Caco-2 (cell line): Measurements from ENCODE around the gene EIF4E3. TPM values are rescaled to one million over a fixed set of nuclear protein-coding genes. Genes with fewer than 3 reads are reported as not detected.

Source experiments
- Bru-seq: library from RNA; stranded (reverse); fragments of 400-500 nt; gene quantifications from one replicate; lab custom pipeline; 2021; lab: Mats Ljungman, UMichigan
- BruChase-seq, 2 experiments: library from RNA; stranded (reverse); fragments of 400-500 nt; gene quantifications; one replicate each; lab custom pipeline; 2021; lab: Mats Ljungman, UMichigan
- BruUV-seq: library from RNA; stranded (reverse); fragments of 400-500 nt; replicated peaks from 2 replicates; lab custom pipeline; 2021; lab: Mats Ljungman, UMichigan
- CTCF ChIA-PET: fragments of 300-600 bp; sonication (Branson Sonifier 250); formaldehyde crosslinking; loops from one replicate; lab custom pipeline; 2022; ENCODE audit warnings: antibody characterized with exemption; lab: Charles Lee
- POLR2A ChIA-PET: fragments of 300-600 bp; sonication (Branson Sonifier 250); formaldehyde crosslinking; loops from one replicate; lab custom pipeline; 2022; ENCODE audit warnings: antibody characterized with exemption; lab: Charles Lee
- DNase-seq, 2 experiments: peaks; one replicate each; pipeline versions ENCODE4 v3.0.0 to v3.0.0-alpha.2; 2020 to 2022
- H3K27me3 ChIP-seq: replicated peaks from 2 replicates; pipeline ENCODE4 v1.6.0; 2011; ENCODE audit warnings: low read length; ENCODE audit not compliant: control insufficient read depth, insufficient read depth
- H3K36me3 ChIP-seq: 2 replicates; pipeline ENCODE4 v1.5.1; 2011; ENCODE audit warnings: low read length; ENCODE audit not compliant: control insufficient read depth, insufficient read depth
- H3K4me1 ChIP-seq: fragments of 250-450 bp; sonication (Bioruptor Pico); 2 replicates; pipeline ENCODE4 v1.5.1; 2020; ENCODE audit warnings: mild to moderate bottlenecking
- H3K4me3 ChIP-seq: 2 replicates; pipeline ENCODE4 v1.5.1; 2011; ENCODE audit warnings: low read depth, mild to moderate bottlenecking, control low read depth, low read length
- H3K9me3 ChIP-seq: fragments of 250-450 bp; sonication (Bioruptor Pico); 2 replicates; pipeline ENCODE4 v1.5.1; 2020; ENCODE audit warnings: mild to moderate bottlenecking, moderate library complexity
- H3K27ac Mint-ChIP-seq: one replicate; pipeline ENCODE4 v1.8.0; 2022; ENCODE audit warnings: mixed read lengths; ENCODE audit not compliant: unreplicated experiment
- H3K27me3 Mint-ChIP-seq: one replicate; pipeline ENCODE4 v1.8.0; 2022; ENCODE audit warnings: mixed read lengths; ENCODE audit not compliant: insufficient read depth, unreplicated experiment
- H3K36me3 Mint-ChIP-seq: one replicate; pipeline ENCODE4 v1.8.0; 2022; ENCODE audit warnings: mild to moderate bottlenecking, mixed read lengths; ENCODE audit not compliant: insufficient read depth, unreplicated experiment
- H3K4me1 Mint-ChIP-seq: one replicate; pipeline ENCODE4 v1.8.0; 2022; ENCODE audit warnings: low read depth, mixed read lengths; ENCODE audit not compliant: unreplicated experiment
- H3K4me3 Mint-ChIP-seq: one replicate; pipeline ENCODE4 v1.8.0; 2022; ENCODE audit warnings: mild to moderate bottlenecking, moderate library complexity, mixed read lengths; ENCODE audit not compliant: unreplicated experiment
- H3K9me3 Mint-ChIP-seq: one replicate; pipeline ENCODE4 v1.8.0; 2022; ENCODE audit warnings: mixed read lengths; ENCODE audit not compliant: unreplicated experiment
- CTCF ChIP-seq, 2 experiments: fragments of 200-600 bp in 1 of 2; IDR thresholded peaks; 1 replicate in 1 of 2; 2 replicates in 1 of 2; pipeline versions ENCODE4 v1.5.1 to v1.8.0; 2011 to 2022; ENCODE audit warnings: antibody characterized with exemption in 1 of 2, control low read depth in 1 of 2, inconsistent platforms in 1 of 2, low read depth in 1 of 2, low read length in 1 of 2, mild to moderate bottlenecking in 1 of 2, moderate library complexity in 1 of 2; ENCODE audit not compliant: insufficient read depth in 1 of 2, severe bottlenecking in 1 of 2, unreplicated experiment in 1 of 2
- intact Hi-C: fragments of 100-400 bp; cut with micrococcal nuclease; formaldehyde crosslinking; loops from one replicate; pipeline ENCODE4 v1.10.0; 2022; ENCODE audit not compliant: unreplicated experiment
- long read RNA-seq: library from polyadenylated mRNA; stranded (forward); transcript quantifications from one replicate; pipeline ENCODE4 v2.0.0, GENCODE V29; 2022
- total RNA-seq: library from RNA; stranded (reverse); gene quantifications from 2 replicates; pipeline ENCODE4 v1.2.3, GENCODE V29; 2022

EIF4E3 gene
- total RNA-seq: 1.2 and 1.7 TPM in 2 replicates
- Bru-seq, nascent RNA: percentile 29 among the genes with signal in this experiment
- BruChase-seq, experiment 1, labeled RNA remaining after a 2-hour chase: percentile 39 among the genes with signal in this experiment
- BruChase-seq, experiment 2, labeled RNA remaining after a 6-hour chase: percentile 46 among the genes with signal in this experiment
- long read RNA-seq, full-length matches to known transcripts: 2 of 3 reads
- long read RNA-seq, partial matches to known transcripts: 0 of 3 reads
- long read RNA-seq, other reads (novel, unspliced or antisense): 1 of 3 reads

GRCh38 chr3:71725271-71725991 lies at the start of gene EIF4E3:
TSS of gene EIF4E3 (minus strand) at chr3:71725402. CDS start at chr3:71725367, 35 bp downstream.
- CTCF ChIA-PET: no interaction called here

DNA sequence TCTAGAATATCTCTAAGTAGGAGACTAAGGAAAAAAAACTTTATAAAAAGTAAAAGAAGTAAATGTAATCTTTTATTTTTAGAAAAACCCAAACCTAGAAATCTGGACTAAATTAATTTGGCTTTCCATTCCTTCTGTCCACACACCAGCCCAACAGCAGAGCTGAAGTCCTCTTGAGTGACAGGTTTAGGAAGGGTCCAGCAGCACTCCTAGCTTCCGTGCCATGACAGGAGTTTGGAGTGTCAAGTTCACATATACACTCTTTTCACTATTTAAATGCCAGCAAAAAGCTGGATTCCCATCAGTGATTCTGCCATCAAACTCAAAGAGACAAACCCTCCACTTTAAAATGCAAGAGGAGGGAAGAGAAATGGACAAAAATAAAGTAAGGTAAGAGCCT lies 46.7 kb upstream of the EIF4E3 start:
- TF ChIP-seq CTCF (IDR thresholded peaks at IDR 0.05; ENCODE audit: insufficient read depth in 1 of 2, low read depth in 1 of 2, low read length in 1 of 2, severe bottlenecking in 1 of 2, unreplicated experiment in 1 of 2): no peak
- Mint-ChIP-seq H3K27ac (no peak overlapping the region), H3K9me3 (no peaks in the 10 kb centered on the region), H3K36me3 (no peaks in the 10 kb centered on the region), H3K4me3 (no peak overlapping the region), H3K27me3 (peaks cover 12% of the 10 kb centered on the region), H3K4me1 (no peaks in the 10 kb centered on the region)
- no peaks in the 10 kb centered on the region for H3K36me3 ChIP-seq
- no peaks in the 10 kb centered on the region for H3K4me1 ChIP-seq
- no peak overlapping the region for H3K4me3 ChIP-seq
- no peaks in the 10 kb centered on the region for H3K9me3 ChIP-seq
- no TSS peak for BruUV-seq
- no peak for DNase-seq
- CTCF ChIA-PET: no interaction called here
- H3K27me3 ChIP-seq: no peaks in the 10 kb centered on the region
- intact Hi-C loops: no loop called here
- POLR2A ChIA-PET: no interaction called here

More at GRCh38 chr3:71725271-71725991, at the start of gene EIF4E3:
- Histone ChIP-seq H3K27me3 (peaks cover 3% of the 10 kb centered on the region), H3K4me1 (0 out of 2 replicates have a peak, but pooled peaks cover 6% of the 10 kb centered on the region), H3K36me3 (no peaks in the 10 kb centered on the region), H3K9me3 (no peaks in the 10 kb centered on the region), H3K4me3 (peak within 1 kb of the TSS; percentile 76)
- Mint-ChIP-seq H3K9me3 (no peaks in the 10 kb centered on the region), H3K27me3 (peaks cover 33% of the 10 kb centered on the region), H3K36me3 (no peaks in the 10 kb centered on the region), H3K4me3 (peak within 1 kb of the TSS; percentile 77), H3K4me1 (no peaks in the 10 kb centered on the region), H3K27ac (no peak within 1 kb of the TSS)
- POLR2A ChIA-PET: no interaction called here
- BruUV-seq: no TSS peak
- intact Hi-C loops: no loop called here
- TF ChIP-seq CTCF (IDR thresholded peaks at IDR 0.05; ENCODE audit: insufficient read depth in 1 of 2, low read depth in 1 of 2, low read length in 1 of 2, severe bottlenecking in 1 of 2, unreplicated experiment in 1 of 2): no peak
- peak in 1 of 2 experiments; percentile 32 for DNase-seq

DNA sequence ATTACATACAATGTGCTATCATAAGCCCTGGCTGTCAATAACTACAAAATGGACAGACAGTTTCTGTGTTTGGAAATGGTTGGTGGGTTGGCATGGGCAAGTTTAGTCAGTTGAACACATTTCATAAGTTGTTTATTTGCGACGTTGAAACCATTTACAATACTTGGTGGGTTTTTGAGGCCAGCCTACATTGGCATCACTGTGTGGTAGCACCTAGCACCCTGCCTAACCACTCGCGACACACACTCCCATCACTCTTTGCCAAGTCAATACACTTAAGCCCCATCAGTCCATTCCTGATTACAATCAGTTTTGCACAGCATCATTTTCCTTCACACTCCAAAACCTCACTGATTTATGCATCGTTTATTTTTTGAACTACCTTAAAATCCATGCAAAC lies 45.9 kb upstream of the EIF4E3 start:
- POLR2A ChIA-PET: no interaction called here
- H3K27me3 Mint-ChIP-seq: peaks cover 12% of the 10 kb centered on the region
- H3K36me3 Mint-ChIP-seq: no peaks in the 10 kb centered on the region
- no peaks in the 10 kb centered on the region for H3K9me3 Mint-ChIP-seq
- no peak overlapping the region for H3K4me3 ChIP-seq
- no peaks in the 10 kb centered on the region for H3K9me3 ChIP-seq
- H3K27me3 ChIP-seq: no peaks in the 10 kb centered on the region
- CTCF ChIA-PET: no interaction called here
- no peaks in the 10 kb centered on the region for H3K36me3 ChIP-seq
- no peaks in the 10 kb centered on the region for H3K4me1 Mint-ChIP-seq
- no peaks in the 10 kb centered on the region for H3K4me1 ChIP-seq
- BruUV-seq: no TSS peak
- no peak for TF ChIP-seq CTCF (IDR thresholded peaks at IDR 0.05; ENCODE audit: insufficient read depth in 1 of 2, low read depth in 1 of 2, low read length in 1 of 2, severe bottlenecking in 1 of 2, unreplicated experiment in 1 of 2)
- no peak overlapping the region for H3K27ac Mint-ChIP-seq
- intact Hi-C loops: no loop called here
- DNase-seq: no peak
- no peak overlapping the region for H3K4me3 Mint-ChIP-seq
